Keratinocyte (primary cell): ENCODE data around the gene RASL12. TPM values are rescaled to one million over a fixed set of nuclear protein-coding genes. Genes with fewer than 3 reads are reported as not detected.

Experiments
- DNase-seq: peaks from one replicate; pipeline ENCODE4 v3.0.0-alpha.2; 2011; ENCODE audit warnings: low read depth, missing footprints, low spot score
- FAIRE-seq: peaks from 2 replicates; lab custom pipeline; 2011; peaks lifted over from hg19 to GRCh38; lab: Jason Lieb, UNC
- H2AFZ ChIP-seq: 2 replicates; pipeline ENCODE4 v1.6.0; 2012; ENCODE audit warnings: low read length, control low read depth, inconsistent platforms; ENCODE audit not compliant: control insufficient read depth
- H3K27ac ChIP-seq: 2 replicates; pipeline ENCODE4 v1.5.1; 2011; ENCODE audit warnings: low read length; ENCODE audit not compliant: control insufficient read depth, insufficient read depth
- H3K27me3 ChIP-seq: 3 replicates; pipeline ENCODE4 v1.6.0; 2011; ENCODE audit warnings: low read length; ENCODE audit not compliant: control insufficient read depth, insufficient read depth; ENCODE audit errors: extremely low read depth
- H3K36me3 ChIP-seq, 2 experiments: 2 replicates in 1 of 2; 3 replicates in 1 of 2; pipeline ENCODE4 v1.5.1; 2011; ENCODE audit warnings: low read length in 2 of 2, mild to moderate bottlenecking in 1 of 2; ENCODE audit not compliant: control insufficient read depth in 2 of 2, insufficient read depth in 2 of 2; ENCODE audit errors: extremely low read depth in 1 of 2
- H3K4me1 ChIP-seq: 3 replicates; pipeline ENCODE4 v1.5.1; 2011; ENCODE audit warnings: low read length; ENCODE audit not compliant: control insufficient read depth, insufficient read depth; ENCODE audit errors: extremely low read depth
- H3K4me2 ChIP-seq: 3 replicates; pipeline ENCODE4 v1.6.0; 2011; ENCODE audit warnings: low read depth, low read length; ENCODE audit not compliant: control insufficient read depth, insufficient read depth; ENCODE audit errors: extremely low read depth
- H3K4me3 ChIP-seq, 3 experiments: fragments of 200-600 bp in 1 of 3; sonication (generic) in 1 of 3; 2 replicates in 2 of 3; 3 replicates in 1 of 3; pipeline ENCODE4 v1.5.1; 2011 to 2016; ENCODE audit warnings: low read length in 3 of 3, mild to moderate bottlenecking in 3 of 3, control low read depth in 2 of 3, inconsistent platforms in 1 of 3, low read depth in 1 of 3, mixed read lengths in 1 of 3, mixed run types in 1 of 3, moderate library complexity in 1 of 3; ENCODE audit not compliant: control insufficient read depth in 2 of 3, insufficient read depth in 2 of 3; ENCODE audit errors: extremely low read depth in 1 of 3
- H3K79me2 ChIP-seq: 2 replicates; pipeline ENCODE4 v1.6.0; 2012; ENCODE audit warnings: low read length; ENCODE audit not compliant: control insufficient read depth, insufficient read depth
- H3K9ac ChIP-seq: 3 replicates; pipeline ENCODE4 v1.6.0; 2011; ENCODE audit warnings: low read length; ENCODE audit not compliant: control insufficient read depth, insufficient read depth; ENCODE audit errors: extremely low read depth
- H3K9me1 ChIP-seq: 3 replicates; pipeline ENCODE4 v1.6.0; 2011; ENCODE audit warnings: low read length; ENCODE audit not compliant: control insufficient read depth, insufficient read depth; ENCODE audit errors: extremely low read depth
- H3K9me3 ChIP-seq: 2 replicates; pipeline ENCODE4 v1.5.1; 2012; ENCODE audit warnings: low read depth, low read length; ENCODE audit not compliant: control insufficient read depth
- H4K20me1 ChIP-seq: 3 replicates; pipeline ENCODE4 v1.6.0; 2011; ENCODE audit warnings: low read length; ENCODE audit not compliant: control insufficient read depth, insufficient read depth; ENCODE audit errors: extremely low read depth
- CTCF ChIP-seq, 3 experiments: IDR thresholded peaks in 1 of 3; conservative IDR thresholded peaks in 1 of 3; optimal IDR thresholded peaks in 1 of 3; 2 replicates in 2 of 3; 3 replicates in 1 of 3; pipeline versions ENCODE3 to v1.5.1; 2011; ENCODE audit warnings: low read length in 3 of 3, mild to moderate bottlenecking in 3 of 3, moderate library complexity in 2 of 3, control low read depth in 1 of 3, inconsistent platforms in 1 of 3; ENCODE audit not compliant: insufficient read depth in 2 of 3; ENCODE audit errors: extremely low read depth in 1 of 3
- EZH2 ChIP-seq: IDR thresholded peaks from one replicate; pipeline ENCODE4 v1.6.1; 2012; ENCODE audit warnings: inconsistent platforms, mild to moderate bottlenecking, low read length, moderate library complexity
- dilution Hi-C: fragments of 300-500 bp; cut with MboI; formaldehyde crosslinking; loops from one replicate; pipeline ENCODE4 v1.7.0; 2020; ENCODE audit warnings: low sequenced_read_pairs; ENCODE audit not compliant: extremely low pct_ligation_motif_present
- polyA plus RNA-seq, 5 experiments: library from polyadenylated mRNA; depleted of rRNA in 3 of 5; stranded (reverse) in 3 of 5; stranded (forward) in 1 of 5; unstranded in 1 of 5; fragments of >200 nt; gene quantifications; 1 replicate in 1 of 5; 2 replicates in 3 of 5; 3 replicates in 1 of 5; pipeline versions ENCODE4 v1.2.1 to v1.2.3, GENCODE V29; 2011 to 2012; ENCODE audit warnings: missing spikeins in 2 of 5, low read depth in 1 of 5, low replicate concordance in 1 of 5

RASL12 gene
- polyA plus RNA-seq, 1 donor (not counting 4 experiments of a cell fraction or from before 2014, with no cell fraction given) = not detected

- H3K36me3 ChIP-seq = no peaks in the 10 kb centered on the region
- peaks cover 6% of the 10 kb centered on the region for H3K4me1 ChIP-seq
- no peak overlapping the region for H3K4me3 ChIP-seq
- no peaks in the 10 kb centered on the region for H4K20me1 ChIP-seq
- H3K4me2 ChIP-seq = no peak overlapping the region
- no peak for DNase-seq
- H3K9ac ChIP-seq = no peak overlapping the region
- dilution Hi-C loops = no loop called here
- no peak for FAIRE-seq
- TF ChIP-seq EZH2 (no peak), CTCF (optimal IDR thresholded peaks at IDR 0.05 in 1 of 3, IDR thresholded peaks at IDR 0.05 in 1 of 3, conservative IDR thresholded peaks at IDR 0.05 in 1 of 3; ENCODE audit: extremely low read depth in 1 of 3, insufficient read depth in 2 of 3, low read length in 3 of 3) (no peak)
- H3K79me2 ChIP-seq = no peaks in the 10 kb centered on the region
- no peak overlapping the region for H2AFZ ChIP-seq
- no peak overlapping the region for H3K27ac ChIP-seq
- H3K9me1 ChIP-seq = no peaks in the 10 kb centered on the region
- no peaks in the 10 kb centered on the region for H3K9me3 ChIP-seq
- H3K27me3 ChIP-seq = no peaks in the 10 kb centered on the region
These were observed 29.4 kb downstream of the RASL12 start for GRCh38 chr15:65038428-65038827.

GRCh38 chr15:65037309-65037708, 30.5 kb downstream of the RASL12 start:
- H3K27ac ChIP-seq = no peak overlapping the region
- TF ChIP-seq CTCF (optimal IDR thresholded peaks at IDR 0.05 in 1 of 3, IDR thresholded peaks at IDR 0.05 in 1 of 3, conservative IDR thresholded peaks at IDR 0.05 in 1 of 3; ENCODE audit: extremely low read depth in 1 of 3, insufficient read depth in 2 of 3, low read length in 3 of 3) = no peak
- TF ChIP-seq EZH2 = no peak
- FAIRE-seq = no peak

More at GRCh38 chr15:65037309-65037708, 30.5 kb downstream of the RASL12 start:
- Histone ChIP-seq H3K36me3 (no peaks in the 10 kb centered on the region), H3K27me3 (no peaks in the 10 kb centered on the region), H4K20me1 (no peaks in the 10 kb centered on the region), H3K9me1 (no peaks in the 10 kb centered on the region), H3K9ac (no peak overlapping the region), H3K4me2 (no peak overlapping the region), H2AFZ (no peak overlapping the region), H3K79me2 (no peaks in the 10 kb centered on the region), H3K9me3 (no peaks in the 10 kb centered on the region), H3K4me3 (no peak overlapping the region), H3K4me1 (peaks cover 6% of the 10 kb centered on the region)
- dilution Hi-C loops = no loop called here
- DNase-seq = no peak
